HepG2 (cell line): ENCODE measurements around the gene S100P. TPM values are rescaled to one million over a fixed set of nuclear protein-coding genes. Genes with fewer than 3 reads are reported as not detected.

Experiments
- AHR ChIP-seq: IDR thresholded peaks from 2 replicates; pipeline ENCODE4 v1.6.1; 2018; ENCODE audit warnings: missing genetic modification reagents, missing compliant biosample characterization
- BRD4 ChIP-seq: sonication (generic); formaldehyde crosslinking; IDR thresholded peaks from 2 replicates; pipeline ENCODE4 v1.4.0; 2020; ENCODE audit warnings: missing genetic modification reagents
- FIP1L1 ChIP-seq: fragments of 200-400 bp; formaldehyde crosslinking; IDR thresholded peaks from 2 replicates; pipeline ENCODE4 v1.6.1; 2018; ENCODE audit warnings: low read depth, mild to moderate bottlenecking, low read length, moderate library complexity, borderline replicate concordance; ENCODE audit not compliant: insufficient read depth
- KAT2B ChIP-seq: fragments of 150-350 bp; IDR thresholded peaks from 2 replicates; pipeline ENCODE4 v1.6.1; 2014; ENCODE audit warnings: low read depth, low read length, borderline replicate concordance
- KDM4B ChIP-seq: sonication (generic); formaldehyde crosslinking; IDR thresholded peaks from 2 replicates; pipeline ENCODE4 v1.4.0; 2020; ENCODE audit warnings: missing genetic modification reagents
- KLF12 ChIP-seq: sonication (generic); formaldehyde crosslinking; IDR thresholded peaks from 2 replicates; pipeline ENCODE4 v1.4.0; 2020; ENCODE audit warnings: missing genetic modification reagents, borderline replicate concordance
- MBNL3 ChIP-seq: fragments of 250-450 bp; sonication (Bioruptor Pico); conservative IDR thresholded peaks from 2 replicates; pipeline ENCODE4 v1.8.0; 2022; ENCODE audit warnings: mild to moderate bottlenecking, inconsistent platforms
- NFYC ChIP-seq: IDR thresholded peaks from 2 replicates; pipeline ENCODE4 v1.6.1; 2016; ENCODE audit warnings: missing genetic modification reagents, missing compliant biosample characterization
- ONECUT2 ChIP-seq: sonication (generic); formaldehyde crosslinking; IDR thresholded peaks from 2 replicates; pipeline ENCODE4 v1.4.0; 2020; ENCODE audit warnings: missing genetic modification reagents
- PCBP1 ChIP-seq: fragments of 200-400 bp; formaldehyde crosslinking; IDR thresholded peaks from 2 replicates; pipeline ENCODE4 v1.6.1; 2017; ENCODE audit warnings: mild to moderate bottlenecking, low read depth, low read length, borderline replicate concordance
- SNAI1 ChIP-seq: sonication (generic); formaldehyde crosslinking; IDR thresholded peaks from 2 replicates; pipeline ENCODE4 v1.5.0; 2020; ENCODE audit warnings: mild to moderate bottlenecking, missing genetic modification reagents, borderline replicate concordance
- STAG1 ChIP-seq: sonication (generic); formaldehyde crosslinking; IDR thresholded peaks from 2 replicates; pipeline ENCODE4 v1.4.0; 2020; ENCODE audit warnings: missing genetic modification reagents
- TCF7 ChIP-seq: sonication (generic); IDR thresholded peaks from 2 replicates; pipeline ENCODE4 v1.6.1; 2016; ENCODE audit warnings: antibody characterized with exemption, low read depth
- UBTF ChIP-seq: sonication (generic); formaldehyde crosslinking; IDR thresholded peaks from 2 replicates; pipeline ENCODE4 v1.4.0; 2020; ENCODE audit warnings: mild to moderate bottlenecking, missing genetic modification reagents
- ZFP36L2 ChIP-seq: sonication (generic); formaldehyde crosslinking; IDR thresholded peaks from 2 replicates; pipeline ENCODE4 v1.4.0; 2020; ENCODE audit warnings: missing genetic modification reagents
- ZFY ChIP-seq: sonication (generic); formaldehyde crosslinking; IDR thresholded peaks from 2 replicates; pipeline ENCODE4 v1.4.0; 2020; ENCODE audit warnings: missing genetic modification reagents
- ZKSCAN5 ChIP-seq: sonication (generic); formaldehyde crosslinking; IDR thresholded peaks from 2 replicates; pipeline ENCODE4 v1.5.1; 2020; ENCODE audit warnings: mild to moderate bottlenecking, missing genetic modification reagents
- ZNF34 ChIP-seq: sonication (generic); formaldehyde crosslinking; IDR thresholded peaks from 2 replicates; pipeline ENCODE4 v1.4.0; 2020; ENCODE audit warnings: mild to moderate bottlenecking, missing genetic modification reagents, borderline replicate concordance
- ZNF44 ChIP-seq: sonication (generic); formaldehyde crosslinking; IDR thresholded peaks from 2 replicates; pipeline ENCODE4 v1.5.1; 2020; ENCODE audit warnings: mild to moderate bottlenecking, missing genetic modification reagents
- ZNF512B ChIP-seq: sonication (generic); formaldehyde crosslinking; IDR thresholded peaks from 2 replicates; pipeline ENCODE4 v1.5.1; 2020; ENCODE audit warnings: missing genetic modification reagents, mild to moderate bottlenecking, borderline replicate concordance
- polyA plus RNA-seq, 8 experiments: library from polyadenylated mRNA; depleted of rRNA in 3 of 8; stranded (reverse) in 7 of 8; unstranded in 1 of 8; fragments of >200 nt; fragmentation: Illumina TruSeq in 4 of 8; extraction: Trizol in 4 of 8; gene quantifications; 2 replicates each; pipeline versions ENCODE4 v1.2.1 to v1.2.3, GENCODE V29; 2011 to 2016; ENCODE audit warnings: low read depth in 4 of 8, missing spikeins in 1 of 8, mixed read lengths in 1 of 8; ENCODE audit not compliant: insufficient read depth in 1 of 8
- total RNA-seq, 5 experiments: library from RNA; depleted of rRNA; stranded (reverse); fragments of >200 nt; fragmentation: Illumina TruSeq; extraction: Trizol; gene quantifications; 2 replicates each; pipeline ENCODE4 v1.2.3, GENCODE V29; 2016; ENCODE audit warnings: low read depth in 1 of 5
- TF ChIP-seq, protein P1 (sequence below): sonication (generic); formaldehyde crosslinking; IDR thresholded peaks from 2 replicates; pipeline ENCODE4 v1.4.0; 2020; ENCODE audit warnings: missing genetic modification reagents
- TF ChIP-seq, protein P2 (sequence below): sonication (generic); formaldehyde crosslinking; IDR thresholded peaks from 2 replicates; pipeline ENCODE4 v1.4.0; 2020; ENCODE audit warnings: mild to moderate bottlenecking, missing genetic modification reagents

S100P gene
- total and polyA plus RNA-seq, 2 of the 13 experiments (the other 11 are each of a cell fraction or from before 2014, with no cell fraction given), result 278 to 1,649 TPM

DNA sequence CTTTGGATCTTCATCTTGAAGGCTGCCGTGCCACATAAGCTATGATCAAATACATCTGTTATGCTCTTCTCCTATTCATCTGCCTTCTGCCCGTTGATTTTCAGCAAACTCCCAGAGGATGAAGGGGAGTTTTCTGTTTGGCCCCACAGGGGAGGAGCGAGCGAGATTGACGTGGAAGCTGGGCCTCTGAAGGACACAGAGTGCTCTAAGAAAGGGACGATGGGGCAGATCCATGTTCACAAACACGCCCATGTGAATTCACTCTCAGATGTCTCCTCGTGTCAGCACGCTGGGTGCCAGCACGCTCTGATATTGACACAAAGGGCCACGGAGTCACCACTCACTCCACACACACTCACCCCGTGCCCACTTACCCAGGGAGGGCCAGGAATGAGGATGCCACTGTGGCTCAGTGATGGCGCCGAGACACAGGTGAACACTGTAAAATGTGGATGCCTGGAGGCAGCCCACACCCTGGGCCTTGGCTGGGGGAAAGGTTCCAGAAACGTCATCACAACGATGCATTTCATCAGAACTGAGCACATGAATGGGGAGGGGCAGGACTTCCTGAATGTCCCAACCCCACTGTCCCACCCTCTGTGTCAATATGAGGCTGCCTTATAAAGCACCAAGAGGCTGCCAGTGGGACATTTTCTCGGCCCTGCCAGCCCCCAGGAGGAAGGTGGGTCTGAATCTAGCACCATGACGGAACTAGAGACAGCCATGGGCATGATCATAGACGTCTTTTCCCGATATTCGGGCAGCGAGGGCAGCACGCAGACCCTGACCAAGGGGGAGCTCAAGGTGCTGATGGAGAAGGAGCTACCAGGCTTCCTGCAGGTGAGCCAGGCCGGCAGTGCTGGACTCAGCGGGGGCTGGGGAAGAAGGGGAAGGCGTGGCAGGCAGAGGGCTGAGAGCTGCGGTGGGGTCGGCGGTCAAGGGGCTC is at the start of gene S100P (continued):
- TF ChIP-seq NFYC (CRISPR knock-in tag), result no peak
- TF ChIP-seq SNAI1, result peak; percentile 90
- peak; percentile 47 for TF ChIP-seq UBTF (CRISPR knock-in tag)
- TF ChIP-seq FIP1L1, result no peak
- 0 out of 2 replicates have a peak, but pooled peaks have one; percentile 51 for TF ChIP-seq ZNF512B (CRISPR knock-in tag)
- TF ChIP-seq ONECUT2, result no peak
- no peak for TF ChIP-seq KAT2B
- TF ChIP-seq, protein P1, sequence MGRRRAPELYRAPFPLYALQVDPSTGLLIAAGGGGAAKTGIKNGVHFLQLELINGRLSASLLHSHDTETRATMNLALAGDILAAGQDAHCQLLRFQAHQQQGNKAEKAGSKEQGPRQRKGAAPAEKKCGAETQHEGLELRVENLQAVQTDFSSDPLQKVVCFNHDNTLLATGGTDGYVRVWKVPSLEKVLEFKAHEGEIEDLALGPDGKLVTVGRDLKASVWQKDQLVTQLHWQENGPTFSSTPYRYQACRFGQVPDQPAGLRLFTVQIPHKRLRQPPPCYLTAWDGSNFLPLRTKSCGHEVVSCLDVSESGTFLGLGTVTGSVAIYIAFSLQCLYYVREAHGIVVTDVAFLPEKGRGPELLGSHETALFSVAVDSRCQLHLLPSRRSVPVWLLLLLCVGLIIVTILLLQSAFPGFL, result no peak
- TF ChIP-seq ZNF34 (CRISPR knock-in tag), result 0 out of 2 replicates have a peak, but pooled peaks have one; percentile 89
- no peak for TF ChIP-seq ZFP36L2 (CRISPR knock-in tag)
- TF ChIP-seq STAG1, result no peak
- TF ChIP-seq ZKSCAN5 (CRISPR knock-in tag), result no peak
- TF ChIP-seq PCBP1, result no peak
- TF ChIP-seq, protein P2, sequence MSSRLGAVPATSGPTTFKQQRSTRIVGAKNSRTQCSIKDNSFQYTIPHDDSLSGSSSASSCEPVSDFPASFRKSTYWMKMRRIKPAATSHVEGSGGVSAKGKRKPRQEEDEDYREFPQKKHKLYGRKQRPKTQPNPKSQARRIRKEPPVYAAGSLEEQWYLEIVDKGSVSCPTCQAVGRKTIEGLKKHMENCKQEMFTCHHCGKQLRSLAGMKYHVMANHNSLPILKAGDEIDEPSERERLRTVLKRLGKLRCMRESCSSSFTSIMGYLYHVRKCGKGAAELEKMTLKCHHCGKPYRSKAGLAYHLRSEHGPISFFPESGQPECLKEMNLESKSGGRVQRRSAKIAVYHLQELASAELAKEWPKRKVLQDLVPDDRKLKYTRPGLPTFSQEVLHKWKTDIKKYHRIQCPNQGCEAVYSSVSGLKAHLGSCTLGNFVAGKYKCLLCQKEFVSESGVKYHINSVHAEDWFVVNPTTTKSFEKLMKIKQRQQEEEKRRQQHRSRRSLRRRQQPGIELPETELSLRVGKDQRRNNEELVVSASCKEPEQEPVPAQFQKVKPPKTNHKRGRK (CRISPR knock-in tag), result no peak
- 0 out of 2 replicates have a peak, but pooled peaks have one; percentile 71 for TF ChIP-seq ZNF44 (CRISPR knock-in tag)
- no peak; the same call in 1 of the 2 replicates for TF ChIP-seq KLF12 (CRISPR knock-in tag)
- TF ChIP-seq KDM4B (CRISPR knock-in tag), result no peak; the same call in 1 of the 2 replicates
- TF ChIP-seq TCF7, result peak; percentile 49; the same call in 1 of the 2 replicates
- TF ChIP-seq BRD4, result peak; percentile 24; the same call in 1 of the 2 replicates
- peak; percentile 73; the same call in 1 of the 2 replicates for TF ChIP-seq ZFY
- TF ChIP-seq AHR, result peak; percentile 34; the same call in 1 of the 2 replicates
- no peak for TF ChIP-seq MBNL3 (CRISPR knock-in tag)
